ENCODE data around the gene ATG16L2.

GRCh38 chr11:72767203-72768062 is 46.8 kb upstream of the ATG16L2 start:
- no peak for TF ChIP-seq CTCF (IDR thresholded peaks at IDR 0.05; ENCODE audit: insufficient read depth, low read length)
- no peak for TF ChIP-seq POLR2AphosphoS5 (IDR thresholded peaks at IDR 0.05; ENCODE audit: low read depth)

All from HL-60 (cell line).